ACC112 (cell line): ENCODE data around the gene YIPF5.

Experiments
- H2AFZ ChIP-seq: fragments of 200-600 bp; sonication (generic); one replicate; pipeline ENCODE4 v1.6.0; 2017; ENCODE audit warnings: antibody characterized with exemption, low read length; ENCODE audit not compliant: unreplicated experiment
- H3K27ac ChIP-seq: fragments of 200-600 bp; sonication (generic); 2 replicates; pipeline ENCODE4 v1.5.1; 2014; ENCODE audit warnings: low read depth, mild to moderate bottlenecking, antibody characterized with exemption, low read length, moderate library complexity
- H3K27me3 ChIP-seq: fragments of 200-600 bp; sonication (generic); 2 replicates; pipeline ENCODE4 v1.6.1; 2014; ENCODE audit warnings: mild to moderate bottlenecking, antibody characterized with exemption, low read length, moderate library complexity, mixed read lengths; ENCODE audit not compliant: insufficient read depth
- H3K36me3 ChIP-seq: fragments of 200-600 bp; sonication (generic); 2 replicates; pipeline ENCODE4 v1.6.1; 2016; ENCODE audit warnings: mild to moderate bottlenecking, antibody characterized with exemption, low read length, moderate library complexity, mixed read lengths; ENCODE audit not compliant: insufficient read depth
- H3K4me1 ChIP-seq: fragments of 200-600 bp; sonication (generic); one replicate; pipeline ENCODE4 v1.6.1; 2016; ENCODE audit warnings: low read length, mixed read lengths; ENCODE audit not compliant: insufficient read depth, unreplicated experiment, control insufficient read depth
- H3K4me3 ChIP-seq: fragments of 200-600 bp; sonication (generic); 2 replicates; pipeline ENCODE4 v1.5.1; 2014; ENCODE audit warnings: mild to moderate bottlenecking, low read depth, low read length
- H3K79me2 ChIP-seq: fragments of 200-600 bp; sonication (generic); one replicate; pipeline ENCODE4 v1.6.0; 2016; ENCODE audit warnings: low read length; ENCODE audit not compliant: control insufficient read depth, unreplicated experiment, insufficient read depth

Gene YIPF5

DNA sequence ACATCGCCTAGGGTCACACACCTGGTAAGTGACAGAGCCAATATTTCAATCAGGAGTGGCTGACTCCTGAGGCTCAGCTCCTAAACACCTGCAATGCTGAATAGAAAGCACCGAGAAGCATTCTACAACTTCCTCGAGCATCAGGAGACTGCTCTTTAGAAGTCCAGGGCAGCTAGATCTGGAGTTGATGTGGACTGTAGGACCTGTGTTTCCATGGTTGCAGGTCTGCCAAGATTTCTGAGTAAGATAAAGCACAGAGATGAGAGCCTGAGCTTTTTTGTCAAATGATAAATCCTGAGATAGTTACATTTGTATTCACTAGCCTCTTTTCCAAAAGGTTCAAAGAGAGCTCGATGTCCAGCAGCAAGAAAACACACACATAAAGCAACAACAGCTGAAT, 43.8 kb downstream of the YIPF5 start:
- no peaks in the 10 kb centered on the region for H3K4me1 ChIP-seq
- no peak overlapping the region for H3K27ac ChIP-seq
- H3K36me3 ChIP-seq: no peaks in the 10 kb centered on the region
- no peak overlapping the region for H3K4me3 ChIP-seq
- H3K27me3 ChIP-seq: no peaks in the 10 kb centered on the region
- no peaks in the 10 kb centered on the region for H3K79me2 ChIP-seq
- H2AFZ ChIP-seq: no peak overlapping the region

DNA sequence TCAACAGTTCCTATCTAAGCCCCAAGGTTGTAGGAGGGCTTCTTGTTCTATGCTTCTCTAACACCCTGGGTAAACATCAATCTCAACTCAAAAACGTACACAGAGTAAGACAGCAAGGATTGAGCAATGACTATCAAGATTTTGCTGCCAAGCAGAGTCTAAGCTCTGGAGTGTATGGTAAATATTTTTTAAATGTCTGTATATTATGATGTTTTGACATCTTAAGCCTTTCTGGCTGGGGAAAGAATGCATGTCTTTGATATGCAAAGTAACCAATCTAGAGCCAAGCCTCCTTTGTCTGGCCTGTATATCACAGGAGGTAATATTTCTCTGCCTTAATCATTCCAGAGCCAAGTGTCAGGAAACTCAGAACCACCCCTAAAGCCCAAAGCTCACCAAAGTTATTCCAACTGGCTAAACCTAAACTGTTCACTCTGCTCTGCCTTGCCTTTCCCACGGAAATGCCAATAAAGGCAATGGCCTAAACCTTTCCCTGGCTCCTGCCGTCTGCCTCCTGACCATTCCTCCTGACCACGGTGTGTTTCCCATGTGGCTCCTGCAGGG, 45.2 kb downstream of the YIPF5 start:
- no peak overlapping the region for H2AFZ ChIP-seq
- no peak overlapping the region for H3K4me3 ChIP-seq
- no peaks in the 10 kb centered on the region for H3K79me2 ChIP-seq
- no peak overlapping the region for H3K27ac ChIP-seq
- H3K4me1 ChIP-seq: no peaks in the 10 kb centered on the region
- H3K36me3 ChIP-seq: no peaks in the 10 kb centered on the region
- H3K27me3 ChIP-seq: no peaks in the 10 kb centered on the region

DNA sequence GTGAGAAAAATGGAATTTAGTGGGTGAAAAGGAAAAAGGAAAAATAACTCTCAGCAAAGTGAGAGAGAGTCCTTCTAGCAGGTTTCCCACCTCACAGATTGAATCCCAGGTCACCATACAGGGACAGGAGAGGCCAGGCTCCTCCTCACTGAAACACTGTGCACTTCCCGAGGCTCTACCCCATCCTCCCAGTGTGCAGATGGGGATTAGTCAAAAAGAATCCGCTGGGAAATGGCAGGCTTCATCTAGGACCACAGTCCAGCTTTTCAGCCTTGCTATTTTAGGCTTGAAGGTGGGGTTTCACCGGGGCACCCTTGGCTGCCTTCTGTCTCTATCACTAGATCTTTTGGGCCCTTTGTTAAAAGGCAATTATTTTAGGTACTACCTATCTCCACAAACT, 47.8 kb downstream of the YIPF5 start:
- H3K4me3 ChIP-seq: no peak overlapping the region

DNA sequence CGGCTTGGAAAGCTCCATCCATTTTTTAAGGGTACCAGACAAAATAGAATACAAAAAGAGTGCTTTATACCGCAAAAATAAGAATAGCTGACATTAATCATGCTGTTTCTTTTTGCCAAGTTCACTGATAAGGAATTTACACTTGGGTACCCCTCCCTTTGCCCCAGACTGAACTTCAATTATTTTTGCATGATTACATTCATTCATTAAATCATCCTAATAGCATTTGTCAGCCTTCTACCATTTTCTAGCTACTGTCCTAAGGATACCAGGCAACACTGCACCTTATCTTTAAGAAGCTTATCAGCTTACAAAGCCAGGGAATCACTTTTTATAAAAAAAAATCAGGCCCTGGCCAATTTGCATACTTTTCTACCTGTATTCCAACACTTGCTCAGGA, 48.4 kb downstream of the YIPF5 start:
- no peak overlapping the region for H3K27ac ChIP-seq
- H3K79me2 ChIP-seq: no peaks in the 10 kb centered on the region
- H3K4me1 ChIP-seq: no peaks in the 10 kb centered on the region
- no peaks in the 10 kb centered on the region for H3K27me3 ChIP-seq
- H3K36me3 ChIP-seq: no peaks in the 10 kb centered on the region
- H3K4me3 ChIP-seq: no peak overlapping the region
- H2AFZ ChIP-seq: no peak overlapping the region

More for the DNA sequence above, 47.8 kb downstream of the YIPF5 start:
- Histone ChIP-seq H3K36me3 (no peaks in the 10 kb centered on the region), H3K4me1 (no peaks in the 10 kb centered on the region), H3K27me3 (no peaks in the 10 kb centered on the region), H3K27ac (no peak overlapping the region), H2AFZ (no peak overlapping the region), H3K79me2 (no peaks in the 10 kb centered on the region)

DNA sequence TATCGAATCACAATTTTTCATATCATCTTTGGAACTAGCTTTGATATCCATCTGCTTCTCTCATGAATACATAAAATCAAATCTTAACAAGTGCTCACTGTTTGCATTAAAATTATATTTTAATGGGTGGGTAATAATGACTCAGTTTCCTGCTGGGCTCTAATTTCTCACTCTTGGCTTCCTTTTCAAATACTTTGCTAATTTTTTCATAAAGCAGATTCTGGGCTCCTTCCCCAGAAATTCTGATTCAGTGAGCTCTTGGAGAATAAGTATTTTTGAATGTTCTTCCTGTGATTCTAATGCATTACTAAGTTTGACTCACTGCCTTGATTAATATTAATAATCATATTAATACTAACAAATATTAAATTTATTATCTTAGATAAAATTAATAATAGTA, 48.9 kb downstream of the YIPF5 start:
- Histone ChIP-seq H3K4me1 (no peaks in the 10 kb centered on the region), H3K27ac (no peak overlapping the region), H3K79me2 (no peaks in the 10 kb centered on the region), H3K27me3 (no peaks in the 10 kb centered on the region), H3K36me3 (no peaks in the 10 kb centered on the region), H3K4me3 (no peak overlapping the region), H2AFZ (no peak overlapping the region)

DNA sequence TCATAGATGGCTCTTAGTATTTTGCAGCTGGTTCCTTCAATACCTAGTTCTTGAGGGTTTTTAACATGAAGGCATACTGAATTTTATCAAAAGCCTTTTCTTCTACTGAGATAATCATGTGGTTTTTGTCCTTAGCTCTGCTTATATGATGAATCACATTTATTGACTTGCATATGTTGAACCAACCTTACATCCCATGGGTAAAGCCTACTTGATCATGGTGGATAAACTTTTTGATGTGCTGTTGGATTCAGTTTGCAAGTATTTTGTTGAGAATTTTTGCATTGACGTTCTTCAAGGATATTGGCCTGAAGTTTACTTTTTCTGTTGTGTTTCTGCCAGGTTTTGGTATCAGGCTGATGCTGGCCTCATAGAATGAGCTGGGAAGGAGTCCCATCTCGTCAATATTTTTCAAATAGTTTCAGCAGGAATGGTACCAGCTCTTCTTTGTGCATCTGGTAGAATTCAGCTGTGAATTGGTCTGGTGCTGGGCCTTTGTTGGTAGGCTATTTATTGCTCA, 49.7 kb downstream of the YIPF5 start:
- Histone ChIP-seq H3K36me3 (no peaks in the 10 kb centered on the region), H2AFZ (no peak overlapping the region), H3K4me1 (no peaks in the 10 kb centered on the region)

DNA sequence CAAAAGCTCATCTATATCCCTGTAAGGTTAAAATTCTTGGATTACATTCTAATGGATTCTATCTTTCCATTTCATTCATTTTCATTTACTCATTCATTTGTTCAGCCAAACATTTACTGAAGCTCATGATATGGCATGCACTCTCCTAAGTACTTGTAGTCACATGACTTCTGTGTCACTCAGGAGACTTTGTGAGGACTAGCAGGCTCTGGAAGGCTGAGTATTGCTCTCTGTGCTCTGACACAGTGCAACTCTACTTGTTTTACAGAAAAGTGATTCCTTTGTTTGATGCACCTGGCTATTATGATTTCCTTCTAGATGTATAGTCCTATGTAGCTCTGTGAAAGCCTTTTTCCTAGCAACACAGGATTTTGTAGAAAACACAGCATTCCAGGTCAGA, 53.0 kb downstream of the YIPF5 start:
- Histone ChIP-seq H2AFZ (no peak overlapping the region), H3K4me1 (no peaks in the 10 kb centered on the region), H3K27me3 (no peaks in the 10 kb centered on the region), H3K79me2 (no peaks in the 10 kb centered on the region), H3K27ac (no peak overlapping the region), H3K36me3 (no peaks in the 10 kb centered on the region), H3K4me3 (no peak overlapping the region)

More for the DNA sequence above, 49.7 kb downstream of the YIPF5 start:
- H3K4me3 ChIP-seq: no peak overlapping the region
- no peaks in the 10 kb centered on the region for H3K27me3 ChIP-seq
- no peaks in the 10 kb centered on the region for H3K79me2 ChIP-seq
- no peak overlapping the region for H3K27ac ChIP-seq

DNA sequence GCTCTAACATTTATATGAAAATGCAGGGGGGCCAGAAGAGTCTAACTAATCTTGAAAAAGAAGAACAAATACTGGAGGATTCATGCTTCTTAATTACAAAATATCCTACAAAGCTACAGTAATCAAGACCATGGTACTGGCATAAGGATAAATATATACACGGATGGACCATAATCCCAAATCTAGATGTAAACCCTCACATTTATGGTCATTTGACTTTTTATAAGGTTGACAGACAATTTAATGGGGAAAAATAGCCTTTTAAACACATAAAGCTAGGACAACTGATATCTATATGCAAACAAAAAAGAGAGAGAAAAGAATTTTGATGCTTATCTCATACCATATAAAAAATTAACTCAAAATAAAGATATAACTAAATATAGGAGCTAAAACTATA, 55.9 kb downstream of the YIPF5 start:
- Histone ChIP-seq H2AFZ (no peak overlapping the region), H3K36me3 (no peaks in the 10 kb centered on the region), H3K79me2 (no peaks in the 10 kb centered on the region), H3K27me3 (no peaks in the 10 kb centered on the region), H3K4me1 (no peaks in the 10 kb centered on the region), H3K27ac (no peak overlapping the region), H3K4me3 (no peak overlapping the region)
